ENCODE results near the gene PLIN5.

Gene PLIN5

GRCh38 chr19:4559569-4559968 lies 24.5 kb upstream of the PLIN5 start, which contains the start of gene SEMA6B:
Gene SEMA6B, minus strand, starts transcription at chr19:4559684. Its CDS starts 1,227 bp downstream, at chr19:4558457.
- intact Hi-C loops (cut with DNase I; ENCODE audit: low total_unique reads) = loop anchor here (5.0 kb wide), 1 partner anchor 78 kb away; the partner anchor contains the start of gene TNFAIP8L1
- Histone ChIP-seq H3K27me3 (peaks cover 0 to 30% of the 10 kb centered on the region in 2 donors), H3K9me3 (no peaks in the 10 kb centered on the region), H3K4me1 (no peaks in the 10 kb centered on the region), H3K36me3 (no peaks in the 10 kb centered on the region), H3K27ac (no peak within 1 kb of the TSS), H3K4me3 (peak within 1 kb of the TSS; percentile 23 to 34)
- no peak for TF ChIP-seq CTCF (IDR thresholded peaks at IDR 0.05)
- peak in 1 of 2 donors; percentile 53 for DNase-seq

- H3K27me3 ChIP-seq = peaks cover 0 to 30% of the 10 kb centered on the region in 2 donors
- no peaks in the 10 kb centered on the region for H3K9me3 ChIP-seq
- H3K27ac ChIP-seq = no peak overlapping the region
- DNase-seq = no peak
- H3K4me3 ChIP-seq = peak overlapping the region in 1 of 2 donors; percentile 34
- no peaks in the 10 kb centered on the region for H3K4me1 ChIP-seq
- no peaks in the 10 kb centered on the region for H3K36me3 ChIP-seq
- peak; percentile 86 to 100 for TF ChIP-seq CTCF (IDR thresholded peaks at IDR 0.05)
- intact Hi-C loops (cut with DNase I; ENCODE audit: low total_unique reads) = loop anchor here (5.0 kb wide), 1 partner anchor 79 kb away; the partner anchor contains the start of gene TNFAIP8L1
Measured at GRCh38 chr19:4557971-4558941, 23.2 kb upstream of the PLIN5 start.

- Histone ChIP-seq H3K27ac (no peak overlapping the region), H3K4me3 (no peak overlapping the region), H3K36me3 (no peaks in the 10 kb centered on the region), H3K9me3 (no peaks in the 10 kb centered on the region), H3K27me3 (peaks cover 0 to 36% of the 10 kb centered on the region in 2 donors), H3K4me1 (no peaks in the 10 kb centered on the region)
- no peak for DNase-seq
- no peak for TF ChIP-seq CTCF (IDR thresholded peaks at IDR 0.05)
- intact Hi-C loops (cut with DNase I; ENCODE audit: low total_unique reads) = loop anchor here (5.0 kb wide), 1 partner anchor 80 kb away; the partner anchor contains the start of gene TNFAIP8L1
Measured at GRCh38 chr19:4557144-4557970, 22.3 kb upstream of the PLIN5 start.

GRCh38 chr19:4556597-4557127 lies 21.6 kb upstream of the PLIN5 start:
- intact Hi-C loops (cut with DNase I; ENCODE audit: low total_unique reads) = loop anchor here (5.0 kb wide), 1 partner anchor 81 kb away; the partner anchor contains the start of gene TNFAIP8L1
- Histone ChIP-seq H3K27ac (no peak overlapping the region), H3K27me3 (peaks cover 0 to 43% of the 10 kb centered on the region in 2 donors), H3K9me3 (no peaks in the 10 kb centered on the region), H3K36me3 (no peaks in the 10 kb centered on the region), H3K4me3 (no peak overlapping the region), H3K4me1 (no peaks in the 10 kb centered on the region)
- DNase-seq = no peak
- TF ChIP-seq CTCF (IDR thresholded peaks at IDR 0.05) = no peak
